ENCODE results near the gene RBFA. TPM values are rescaled to one million over a fixed set of nuclear protein-coding genes. Genes with fewer than 3 reads are reported as not detected.

Gene RBFA
- total RNA-seq, 2 experiments from 2014 or later, result 41.7 to 45.5 TPM

- H3K36me3 Mint-ChIP-seq (ENCODE audit: low read depth), result no peaks in the 10 kb centered on the region
- no peak for ATAC-seq
Observed at GRCh38 chr18:80075940-80076339, 41.7 kb downstream of the RBFA start.

GRCh38 chr18:80076379-80076778 lies 42.1 kb downstream of the RBFA start:
- Mint-ChIP-seq H3K27ac (no peak overlapping the region), H3K9me3 (no peaks in the 10 kb centered on the region), H3K27me3 (peaks cover 2% of the 10 kb centered on the region), H3K4me3 (no peak overlapping the region), H3K36me3 (ENCODE audit: low read depth) (no peaks in the 10 kb centered on the region), H3K4me1 (ENCODE audit: low read depth) (no peaks in the 10 kb centered on the region)
- TF ChIP-seq CTCF (IDR thresholded peaks at IDR 0.05), result no peak
- POLR2A ChIA-PET, result no interaction called here
- CTCF ChIA-PET, result no interaction called here
- ATAC-seq, result no peak
- intact Hi-C loops (cut with micrococcal nuclease), result no loop called here
- no peak for DNase-seq

More at GRCh38 chr18:80075940-80076339, 41.7 kb downstream of the RBFA start:
- POLR2A ChIA-PET, result no interaction called here
- Mint-ChIP-seq H3K4me3 (no peak overlapping the region), H3K9me3 (no peaks in the 10 kb centered on the region), H3K27ac (no peak overlapping the region), H3K27me3 (peaks cover 2% of the 10 kb centered on the region), H3K4me1 (ENCODE audit: low read depth) (no peaks in the 10 kb centered on the region)
- DNase-seq, result no peak
- CTCF ChIA-PET, result no interaction called here
- TF ChIP-seq CTCF (IDR thresholded peaks at IDR 0.05), result no peak
- intact Hi-C loops (cut with micrococcal nuclease), result no loop called here

GRCh38 chr18:80077873-80078272 lies 43.6 kb downstream of the RBFA start:
- CTCF ChIA-PET, result no interaction called here
- Mint-ChIP-seq H3K27ac (no peak overlapping the region), H3K9me3 (no peaks in the 10 kb centered on the region), H3K4me3 (no peak overlapping the region), H3K4me1 (ENCODE audit: low read depth) (no peaks in the 10 kb centered on the region), H3K27me3 (peaks cover 2% of the 10 kb centered on the region), H3K36me3 (ENCODE audit: low read depth) (no peaks in the 10 kb centered on the region)
- POLR2A ChIA-PET, result no interaction called here
- ATAC-seq (no peak), DNase-seq (no peak)
- no peak for TF ChIP-seq CTCF (IDR thresholded peaks at IDR 0.05)
- intact Hi-C loops (cut with micrococcal nuclease), result no loop called here

Other genes starting within 250 kb of the RBFA start
- gene KCNG2, start 236.5 kb upstream of the RBFA start, total RNA-seq, result not detected
- 10 to 100 TPM; 28.2 to 29.7 TPM for gene SLC66A2, start 82.8 kb upstream of the RBFA start, total RNA-seq
- 1 to 10 TPM; 5.1 TPM for gene HSBP1L1, start 69.8 kb upstream of the RBFA start, total RNA-seq
- 100 to 1,000 TPM; 172 to 189 TPM for gene TXNL4A, start 45.9 kb upstream of the RBFA start, total RNA-seq
- gene ADNP2, start 74.8 kb downstream of the RBFA start, total RNA-seq, result 10 to 100 TPM; 22.1 to 22.5 TPM
- gene PARD6G, start 213.1 kb downstream of the RBFA start, total RNA-seq, result under 1 TPM; 0.16 to 0.23 TPM